ENCODE measurements around the gene WWC2.

Gene WWC2

DNA sequence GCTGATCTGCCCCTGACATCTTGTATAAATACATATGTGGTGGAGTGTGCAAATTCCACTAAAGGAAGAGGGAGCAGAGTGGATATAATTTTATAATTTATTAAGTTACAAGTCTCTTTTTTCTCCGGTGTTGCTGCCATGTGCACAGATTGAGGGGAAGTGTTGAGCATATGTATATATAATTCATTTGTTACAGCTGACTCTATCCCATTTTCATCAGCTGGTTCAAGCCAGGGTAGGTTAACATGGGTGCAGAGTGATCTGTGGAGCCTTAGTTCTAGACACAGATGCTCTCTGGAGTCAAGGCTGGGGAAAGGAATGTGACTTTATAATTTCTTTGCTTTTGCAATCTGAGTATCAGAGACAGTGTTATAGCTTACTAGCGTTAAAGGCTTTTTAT is 103.5 kb downstream of the WWC2 start:
- H3K4me3 Mint-ChIP-seq = no peak overlapping the region

DNA sequence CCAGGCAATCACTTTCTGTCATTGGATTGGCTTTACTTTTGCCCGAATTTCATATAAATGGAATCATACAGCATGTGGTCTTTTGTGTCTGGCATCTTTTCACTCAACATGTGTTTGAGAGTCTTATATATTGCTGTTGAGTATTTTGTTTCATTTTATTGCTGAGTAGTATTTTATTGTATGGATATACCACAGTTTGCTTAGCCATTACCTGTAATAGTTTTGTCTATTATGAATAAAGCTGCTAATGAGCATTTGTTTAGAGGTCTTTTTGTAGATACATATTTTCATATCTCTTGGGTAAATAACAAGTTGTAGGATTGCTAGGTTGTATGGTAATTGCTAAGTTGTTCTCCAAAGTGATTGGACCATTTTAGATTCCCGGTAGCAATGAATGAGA is 105.7 kb downstream of the WWC2 start:
- ATAC-seq = no peak
- Mint-ChIP-seq H3K4me1 (no peaks in the 10 kb centered on the region), H3K27ac (no peak overlapping the region), H3K4me3 (no peak overlapping the region), H3K9me3 (no peaks in the 10 kb centered on the region), H3K27me3 (no peaks in the 10 kb centered on the region), H3K36me3 (ENCODE audit: low read depth) (no peaks in the 10 kb centered on the region)
- DNase-seq = no peak

More for the DNA sequence above, 103.5 kb downstream of the WWC2 start:
- H3K9me3 Mint-ChIP-seq = no peaks in the 10 kb centered on the region
- H3K27ac Mint-ChIP-seq = no peak overlapping the region
- H3K4me1 Mint-ChIP-seq = no peaks in the 10 kb centered on the region
- no peaks in the 10 kb centered on the region for H3K36me3 Mint-ChIP-seq (ENCODE audit: low read depth)
- DNase-seq (no peak), ATAC-seq (no peak)
- no peaks in the 10 kb centered on the region for H3K27me3 Mint-ChIP-seq

DNA sequence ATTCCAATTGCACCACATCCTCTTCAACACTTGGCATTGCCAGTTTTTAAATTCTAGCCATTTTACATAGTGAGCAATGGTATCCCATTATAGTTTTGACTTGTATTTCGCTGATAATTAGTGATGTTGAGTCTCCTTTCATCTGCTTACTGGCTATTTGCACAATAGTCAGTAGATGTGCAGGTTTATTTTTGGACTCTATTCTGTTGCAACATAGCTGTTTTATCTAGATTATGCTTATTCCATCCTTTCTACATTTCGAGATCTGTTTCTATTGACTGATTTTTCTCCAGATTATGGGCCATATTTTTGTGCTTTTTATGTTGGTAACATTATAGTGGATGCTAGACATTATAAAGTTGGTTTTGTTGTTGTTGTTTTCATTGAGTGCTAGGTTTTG is 106.1 kb downstream of the WWC2 start:
- DNase-seq (no peak), ATAC-seq (no peak)
- no peak overlapping the region for H3K27ac Mint-ChIP-seq

DNA sequence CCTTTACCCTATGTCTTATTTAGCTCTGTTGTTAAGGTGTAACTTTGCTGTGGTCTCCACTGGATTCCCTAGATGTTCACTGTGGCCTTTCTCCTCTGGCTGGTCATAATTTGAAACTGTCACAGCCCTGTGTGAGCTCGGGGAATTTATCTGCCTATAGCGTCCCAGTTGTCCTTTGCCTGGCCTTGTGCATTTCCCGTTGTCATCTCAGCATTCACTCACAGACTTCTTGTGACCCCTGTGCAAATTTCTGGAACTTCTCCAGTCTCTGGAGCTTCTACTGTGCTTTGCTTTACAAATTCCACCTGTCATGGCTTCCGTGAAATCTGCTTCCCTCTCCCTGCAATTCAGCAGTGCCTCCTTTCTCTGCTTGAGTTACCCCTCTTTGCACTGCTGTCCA is 106.7 kb downstream of the WWC2 start:
- Mint-ChIP-seq H3K9me3 (no peaks in the 10 kb centered on the region), H3K27me3 (no peaks in the 10 kb centered on the region), H3K27ac (no peak overlapping the region), H3K4me1 (no peaks in the 10 kb centered on the region), H3K4me3 (no peak overlapping the region), H3K36me3 (ENCODE audit: low read depth) (no peaks in the 10 kb centered on the region)
- ATAC-seq (no peak), DNase-seq (no peak)

More for the DNA sequence above, 106.1 kb downstream of the WWC2 start:
- Mint-ChIP-seq H3K36me3 (ENCODE audit: low read depth) (no peaks in the 10 kb centered on the region), H3K4me1 (no peaks in the 10 kb centered on the region), H3K27me3 (no peaks in the 10 kb centered on the region), H3K9me3 (no peaks in the 10 kb centered on the region), H3K4me3 (no peak overlapping the region)

DNA sequence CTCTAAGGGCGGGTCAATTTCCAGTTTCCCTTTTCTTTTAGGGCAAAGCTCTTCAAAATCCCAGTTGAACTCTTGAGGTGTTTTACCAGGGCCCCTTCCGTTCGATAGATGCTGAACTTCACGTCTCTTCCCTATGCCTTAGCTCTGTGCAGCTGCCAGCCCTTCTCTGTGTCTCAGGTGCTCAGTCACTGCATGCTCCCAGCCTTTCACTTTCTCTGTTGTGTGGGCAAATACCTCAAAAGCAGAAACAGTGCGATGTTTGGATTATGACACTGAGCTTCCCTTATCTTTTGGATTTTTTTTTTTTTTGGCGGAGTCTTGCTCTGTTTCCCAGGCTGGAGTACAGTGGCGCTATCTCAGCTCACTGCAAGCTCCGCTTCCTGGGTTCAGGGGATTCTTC is 112.5 kb downstream of the WWC2 start:
- no peaks in the 10 kb centered on the region for H3K9me3 Mint-ChIP-seq
- DNase-seq (no peak), ATAC-seq (no peak)
- H3K4me1 Mint-ChIP-seq = no peaks in the 10 kb centered on the region
- H3K27ac Mint-ChIP-seq = no peak overlapping the region
- H3K27me3 Mint-ChIP-seq = peaks cover 2% of the 10 kb centered on the region
- H3K4me3 Mint-ChIP-seq = no peak overlapping the region
- H3K36me3 Mint-ChIP-seq (ENCODE audit: low read depth) = no peaks in the 10 kb centered on the region

DNA sequence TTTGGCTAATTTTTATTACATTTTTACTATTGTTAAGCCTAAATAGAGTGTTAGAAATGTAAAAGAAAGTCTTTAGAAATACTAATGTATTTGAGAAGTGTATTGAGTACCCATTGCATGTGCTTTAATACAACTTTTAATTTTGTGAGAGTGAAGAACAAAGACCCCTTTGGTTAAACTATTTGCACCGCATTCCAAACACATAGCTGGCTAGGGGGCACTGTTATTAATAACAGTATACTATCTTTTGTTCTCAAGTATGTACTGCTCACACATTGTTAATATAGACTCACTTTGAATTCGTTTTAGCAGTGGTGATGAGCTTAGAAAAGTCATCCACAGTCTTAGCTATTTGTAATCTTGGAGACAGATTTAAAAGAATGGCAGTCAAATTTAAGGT is 114.9 kb downstream of the WWC2 start:
- Mint-ChIP-seq H3K4me1 (no peaks in the 10 kb centered on the region), H3K27ac (no peak overlapping the region), H3K9me3 (no peaks in the 10 kb centered on the region), H3K4me3 (no peak overlapping the region), H3K27me3 (peaks cover 2% of the 10 kb centered on the region), H3K36me3 (ENCODE audit: low read depth) (no peaks in the 10 kb centered on the region)
- no peak for DNase-seq
- no peak for ATAC-seq

DNA sequence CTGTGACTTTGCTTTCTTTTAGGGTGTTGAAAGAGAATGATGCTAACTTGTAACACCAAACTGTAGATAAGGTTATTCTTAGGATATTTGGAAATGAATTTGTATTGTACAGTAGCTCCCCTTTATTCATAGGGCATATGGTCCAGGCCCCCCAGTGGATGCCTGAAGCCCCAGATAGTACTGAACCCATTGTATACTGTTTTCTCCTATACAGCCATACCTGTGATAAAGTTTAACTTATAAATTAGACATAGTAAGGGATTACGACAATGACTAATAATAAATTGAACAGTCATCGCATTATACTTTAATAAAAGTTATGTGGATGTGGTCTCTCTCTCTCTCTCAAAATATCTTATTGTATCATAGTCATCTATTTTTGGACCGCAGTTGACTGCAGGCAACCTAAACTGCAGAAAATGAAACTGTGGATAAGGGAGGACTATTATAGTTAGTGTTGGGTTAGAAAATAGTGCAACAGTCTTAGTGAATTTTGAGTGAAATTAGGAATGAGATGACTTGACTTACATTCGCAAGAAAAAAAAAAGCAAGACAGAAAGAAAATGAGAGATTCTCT is 115.9 kb downstream of the WWC2 start:
- Mint-ChIP-seq H3K4me1 (no peaks in the 10 kb centered on the region), H3K27me3 (peaks cover 2% of the 10 kb centered on the region), H3K27ac (no peak overlapping the region), H3K36me3 (ENCODE audit: low read depth) (no peaks in the 10 kb centered on the region), H3K4me3 (no peak overlapping the region), H3K9me3 (no peaks in the 10 kb centered on the region)
- no peak for ATAC-seq
- DNase-seq = no peak

DNA sequence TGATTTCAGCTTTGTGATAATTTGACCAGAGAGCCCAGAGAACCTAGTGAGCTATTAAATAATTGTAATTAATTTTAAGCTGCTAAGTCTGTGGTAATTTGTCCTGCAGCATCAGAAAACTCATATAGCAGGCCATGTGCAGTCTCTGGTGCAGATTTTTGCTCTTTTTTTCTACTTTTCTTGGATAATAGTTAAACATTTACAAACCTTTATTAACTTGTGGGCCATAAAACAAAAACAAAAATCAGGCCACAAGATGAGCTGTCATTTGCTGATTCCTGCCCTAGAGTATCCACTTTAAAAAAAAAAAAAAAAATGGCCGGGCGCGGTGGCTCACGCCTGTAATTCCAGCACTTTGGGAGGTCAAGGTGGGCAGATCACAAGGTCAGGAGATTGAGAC is 121.2 kb downstream of the WWC2 start:
- H3K36me3 Mint-ChIP-seq (ENCODE audit: low read depth) = no peaks in the 10 kb centered on the region
- H3K4me3 Mint-ChIP-seq = no peak overlapping the region
- DNase-seq = no peak
- no peaks in the 10 kb centered on the region for H3K27me3 Mint-ChIP-seq
- ATAC-seq = no peak
- H3K27ac Mint-ChIP-seq = no peak overlapping the region
- no peaks in the 10 kb centered on the region for H3K4me1 Mint-ChIP-seq
- H3K9me3 Mint-ChIP-seq = no peaks in the 10 kb centered on the region

DNA sequence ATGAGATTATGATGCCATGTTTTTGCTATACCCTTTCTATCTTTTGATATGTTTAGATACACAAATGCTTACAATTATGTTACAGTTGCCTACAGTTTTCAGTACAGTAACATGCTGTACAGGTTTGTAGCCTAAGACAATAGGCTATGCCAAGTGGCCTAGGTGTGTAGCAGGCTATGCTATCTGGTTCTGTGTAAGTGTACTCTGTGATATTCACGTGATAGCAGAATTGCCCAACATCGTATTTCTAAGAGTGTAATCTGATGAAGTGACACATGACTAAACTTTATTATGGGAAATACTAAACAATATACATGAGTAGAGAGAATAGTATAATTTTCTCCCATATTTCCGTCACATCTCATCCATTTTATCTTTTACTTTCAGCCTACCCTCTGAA is 124.0 kb downstream of the WWC2 start:
- no peaks in the 10 kb centered on the region for H3K36me3 Mint-ChIP-seq (ENCODE audit: low read depth)
- no peaks in the 10 kb centered on the region for H3K9me3 Mint-ChIP-seq
- ATAC-seq (no peak), DNase-seq (no peak)
- H3K27ac Mint-ChIP-seq = no peak overlapping the region
- H3K4me1 Mint-ChIP-seq = no peaks in the 10 kb centered on the region
- H3K27me3 Mint-ChIP-seq = no peaks in the 10 kb centered on the region
- no peak overlapping the region for H3K4me3 Mint-ChIP-seq

DNA sequence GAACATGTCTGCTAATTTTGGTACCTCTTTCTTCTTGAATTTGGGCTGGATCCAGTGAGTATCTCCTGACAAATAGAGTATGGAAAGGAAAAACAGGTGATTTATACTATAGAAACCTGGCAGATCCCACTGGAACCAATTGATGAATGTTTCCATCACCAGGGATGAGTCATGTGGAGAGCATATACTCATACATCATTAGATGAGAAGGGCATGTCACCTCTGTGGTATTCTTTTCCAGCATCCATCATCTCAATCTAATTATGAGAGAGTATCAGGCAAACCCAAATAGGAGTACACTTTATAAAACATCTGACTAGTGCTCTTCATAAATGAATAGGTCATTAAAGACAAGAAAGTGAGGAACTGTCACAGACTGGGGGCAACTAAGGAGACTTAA is 130.3 kb downstream of the WWC2 start:
- Mint-ChIP-seq H3K9me3 (no peaks in the 10 kb centered on the region), H3K4me1 (no peaks in the 10 kb centered on the region), H3K36me3 (ENCODE audit: low read depth) (no peaks in the 10 kb centered on the region), H3K4me3 (no peak overlapping the region), H3K27me3 (peaks cover 2% of the 10 kb centered on the region), H3K27ac (no peak overlapping the region)
- DNase-seq = no peak
- peak; percentile 43 for ATAC-seq

DNA sequence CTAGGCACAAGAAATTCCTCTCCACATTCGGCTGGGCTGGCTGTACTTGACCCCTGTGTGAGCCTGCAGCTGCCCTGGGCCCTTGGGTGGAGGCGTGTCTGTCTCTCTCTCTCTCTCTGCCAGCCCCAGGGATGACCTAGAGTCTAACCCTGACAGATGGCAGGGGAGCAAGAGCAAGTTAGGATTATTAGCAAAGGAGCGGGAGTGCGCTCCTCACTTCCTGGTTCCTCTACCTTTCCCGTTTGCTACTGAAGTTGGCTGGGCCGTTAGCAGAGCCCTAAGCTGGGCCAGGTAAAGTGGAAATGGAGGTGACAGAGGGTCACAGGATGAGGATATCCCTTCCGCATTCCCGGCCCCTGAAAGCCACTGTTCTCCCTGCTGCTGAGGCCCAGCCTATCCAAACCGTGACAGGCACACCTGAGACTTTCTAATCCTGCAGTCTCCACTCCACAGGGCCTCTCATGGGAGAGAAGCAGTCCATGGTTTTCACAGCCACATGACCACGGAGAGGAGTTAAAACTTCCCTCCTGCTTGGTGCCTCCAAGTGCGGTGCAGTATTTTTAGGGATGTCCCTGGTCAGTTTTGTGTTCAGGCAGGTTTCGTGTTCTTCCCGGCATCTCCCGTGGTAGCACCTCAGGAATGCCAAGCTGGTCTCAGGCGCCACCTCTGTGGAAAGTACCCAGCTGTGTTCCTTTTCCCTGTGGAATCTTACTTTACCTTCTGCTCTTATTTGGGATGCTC is 141.7 kb downstream of the WWC2 start:
- no peak overlapping the region for H3K27ac Mint-ChIP-seq
- no peak overlapping the region for H3K4me3 Mint-ChIP-seq
- DNase-seq (no peak), ATAC-seq (no peak)
- no peaks in the 10 kb centered on the region for H3K9me3 Mint-ChIP-seq
- H3K36me3 Mint-ChIP-seq (ENCODE audit: low read depth) = no peaks in the 10 kb centered on the region
- H3K4me1 Mint-ChIP-seq = no peaks in the 10 kb centered on the region
- peaks cover 8% of the 10 kb centered on the region for H3K27me3 Mint-ChIP-seq

DNA sequence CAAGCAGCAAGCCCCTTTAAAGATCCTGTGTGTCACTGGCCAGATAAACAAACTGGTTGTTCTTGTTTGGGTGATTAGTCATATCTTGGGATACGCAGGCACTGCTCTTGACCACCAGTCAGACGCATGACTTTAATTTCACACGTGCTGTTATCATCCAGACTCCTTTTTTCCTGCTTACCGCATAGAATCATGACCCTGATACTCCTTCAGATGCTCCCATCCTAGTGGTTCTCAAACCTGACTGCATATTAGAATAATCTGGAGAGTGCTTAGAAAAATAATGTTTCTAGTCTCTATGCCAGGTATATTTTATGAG is 142.2 kb downstream of the WWC2 start:
- no peak for DNase-seq
- Mint-ChIP-seq H3K27ac (no peak overlapping the region), H3K27me3 (peaks cover 8% of the 10 kb centered on the region), H3K9me3 (no peaks in the 10 kb centered on the region), H3K4me3 (no peak overlapping the region), H3K4me1 (no peaks in the 10 kb centered on the region), H3K36me3 (ENCODE audit: low read depth) (no peaks in the 10 kb centered on the region)
- no peak for ATAC-seq

DNA sequence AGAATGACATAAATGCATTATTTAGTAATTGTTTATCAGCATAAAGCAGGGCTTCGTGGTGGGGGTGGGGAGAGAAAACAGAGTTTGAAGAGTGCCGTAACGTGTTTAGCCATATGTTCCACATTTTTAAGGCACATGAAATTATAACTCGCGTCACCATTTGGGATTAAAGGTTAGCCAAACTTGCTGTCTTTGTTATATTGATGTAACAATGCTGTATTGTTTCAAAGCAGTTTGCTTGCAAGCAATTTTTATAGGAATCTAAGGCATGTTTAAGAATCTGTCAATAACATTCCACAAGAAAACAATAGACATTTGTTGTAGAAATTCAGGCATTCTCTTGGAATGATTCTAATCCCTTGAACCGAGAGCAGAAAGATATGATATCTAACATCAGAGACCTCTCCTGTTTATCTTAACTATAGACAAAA is 142.7 kb downstream of the WWC2 start:
- no peaks in the 10 kb centered on the region for H3K4me1 Mint-ChIP-seq
- no peak overlapping the region for H3K4me3 Mint-ChIP-seq
- H3K9me3 Mint-ChIP-seq = no peaks in the 10 kb centered on the region

DNA sequence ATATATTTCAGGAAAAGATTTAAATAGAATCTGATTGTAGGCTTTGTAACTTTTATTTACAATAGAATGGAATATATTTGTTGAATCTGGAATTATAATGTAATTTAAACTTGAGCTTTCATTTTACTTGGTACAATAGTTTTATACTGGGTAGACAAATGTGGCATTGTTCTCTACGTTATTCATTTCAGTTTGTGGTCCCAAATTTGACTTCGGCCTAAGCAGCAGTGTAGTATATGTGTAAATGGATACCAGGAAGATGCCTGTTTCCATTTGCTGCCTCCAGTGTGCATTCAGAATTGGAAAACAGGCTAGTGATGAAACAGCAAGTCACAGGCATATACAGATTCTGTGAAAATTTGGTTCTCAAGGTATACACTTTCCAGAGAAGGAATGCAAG is 143.2 kb downstream of the WWC2 start:
- DNase-seq (no peak), ATAC-seq (no peak)
- Mint-ChIP-seq H3K4me1 (no peaks in the 10 kb centered on the region), H3K27ac (no peak overlapping the region), H3K36me3 (ENCODE audit: low read depth) (no peaks in the 10 kb centered on the region), H3K27me3 (peaks cover 8% of the 10 kb centered on the region), H3K9me3 (no peaks in the 10 kb centered on the region), H3K4me3 (no peak overlapping the region)

More for the DNA sequence above, 142.7 kb downstream of the WWC2 start:
- Mint-ChIP-seq H3K36me3 (ENCODE audit: low read depth) (no peaks in the 10 kb centered on the region), H3K27ac (no peak overlapping the region), H3K27me3 (peaks cover 8% of the 10 kb centered on the region)
- ATAC-seq (no peak), DNase-seq (no peak)

DNA sequence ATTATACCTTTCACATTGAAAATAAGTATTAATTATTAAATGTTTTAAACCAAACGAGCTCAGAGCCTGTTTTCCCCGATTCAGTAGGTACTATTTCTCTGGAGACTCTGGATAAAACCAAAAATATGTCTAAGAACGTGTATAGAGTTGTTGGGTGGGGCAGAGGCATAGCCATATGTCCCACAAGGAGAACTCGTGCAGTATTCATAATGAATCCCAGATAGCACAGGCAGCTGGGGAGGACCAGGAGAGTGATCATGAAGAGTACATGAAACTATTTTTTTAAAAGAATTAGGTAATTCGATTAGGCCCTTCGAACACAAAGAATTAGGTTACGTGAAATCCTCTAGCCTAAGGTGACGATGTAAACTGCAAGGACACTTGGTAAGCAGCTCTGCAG is 145.0 kb downstream of the WWC2 start:
- no peaks in the 10 kb centered on the region for H3K4me1 Mint-ChIP-seq
- no peak for DNase-seq
- H3K9me3 Mint-ChIP-seq = no peaks in the 10 kb centered on the region
- no peak overlapping the region for H3K27ac Mint-ChIP-seq
- no peak for ATAC-seq
- H3K4me3 Mint-ChIP-seq = no peak overlapping the region
- H3K27me3 Mint-ChIP-seq = peaks cover 5% of the 10 kb centered on the region
- H3K36me3 Mint-ChIP-seq (ENCODE audit: low read depth) = no peaks in the 10 kb centered on the region

DNA sequence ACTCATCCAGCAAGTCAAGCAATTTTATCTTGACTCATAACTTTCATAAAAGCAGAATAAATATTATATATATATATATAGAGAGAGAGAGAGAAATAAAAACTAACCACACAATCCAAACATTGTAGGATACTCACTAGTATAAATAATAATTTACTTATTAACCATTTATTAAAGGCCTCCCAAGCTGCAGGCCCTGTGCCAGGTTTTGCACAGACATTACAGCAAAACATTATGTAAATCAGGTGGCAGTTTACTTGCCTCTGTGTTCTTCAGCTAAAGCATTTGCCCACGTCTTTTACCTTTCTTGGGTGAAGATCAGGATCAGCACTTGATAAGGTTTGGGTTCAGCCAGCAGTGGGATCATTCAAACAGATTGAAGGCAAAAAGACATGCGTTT is 145.4 kb downstream of the WWC2 start:
- no peak for ATAC-seq
- H3K4me1 Mint-ChIP-seq = no peaks in the 10 kb centered on the region
- no peaks in the 10 kb centered on the region for H3K9me3 Mint-ChIP-seq
- no peak overlapping the region for H3K27ac Mint-ChIP-seq
- no peaks in the 10 kb centered on the region for H3K36me3 Mint-ChIP-seq (ENCODE audit: low read depth)
- H3K4me3 Mint-ChIP-seq = no peak overlapping the region
- peaks cover 5% of the 10 kb centered on the region for H3K27me3 Mint-ChIP-seq
- DNase-seq = no peak
